HL-60 (cell line): ENCODE data around the gene CD93.

ENCODE experiments used
- DNase-seq, 2 experiments: peaks; one replicate each; pipeline ENCODE4 v3.0.0-alpha.2; 2010 to 2020; ENCODE audit warnings: low read depth in 1 of 2, low spot score in 1 of 2
- H3K27ac ChIP-seq: fragments of 250-450 bp; sonication (Bioruptor Pico); replicated peaks from 2 replicates; pipeline ENCODE4 v1.5.1; 2020; ENCODE audit warnings: mild to moderate bottlenecking, moderate library complexity
- H3K27me3 ChIP-seq: fragments of 250-450 bp; sonication (Bioruptor Pico); 2 replicates; pipeline ENCODE4 v1.5.1; 2021; ENCODE audit warnings: mild to moderate bottlenecking, moderate library complexity; ENCODE audit not compliant: insufficient read depth, poor library complexity, severe bottlenecking
- H3K4me3 ChIP-seq: replicated peaks from 2 replicates; pipeline ENCODE4 v1.5.1; 2011; ENCODE audit warnings: mild to moderate bottlenecking, control low read depth, low read length; ENCODE audit not compliant: insufficient read depth
- GABPA ChIP-seq: IDR thresholded peaks from 2 replicates; pipeline ENCODE4 v1.6.1; 2012; ENCODE audit warnings: low read depth
- POLR2AphosphoS5 ChIP-seq: IDR thresholded peaks from 2 replicates; pipeline ENCODE4 v1.6.1; 2012; ENCODE audit warnings: low read depth
- SPI1 ChIP-seq: IDR thresholded peaks from 2 replicates; pipeline ENCODE4 v1.6.1; 2012; ENCODE audit warnings: low read depth, mild to moderate bottlenecking, borderline replicate concordance
- TF ChIP-seq, protein P1 (sequence below): IDR thresholded peaks from one replicate; pipeline ENCODE4 v1.5.1; 2011; ENCODE audit warnings: low read length, control low read depth, inconsistent platforms; ENCODE audit not compliant: insufficient read depth
- TF ChIP-seq, protein P2 (sequence below): IDR thresholded peaks from 2 replicates; pipeline ENCODE4 v1.6.1; 2012; ENCODE audit warnings: low read depth; ENCODE audit not compliant: insufficient replicate concordance

Gene CD93

GRCh38 chr20:23119456-23120216 lies 33.5 kb upstream of the CD93 start:
- H3K27me3 ChIP-seq: no peaks in the 10 kb centered on the region
- DNase-seq: peak in 1 of 2 experiments; percentile 51
- no peak for TF ChIP-seq GABPA
- TF ChIP-seq, protein P1, sequence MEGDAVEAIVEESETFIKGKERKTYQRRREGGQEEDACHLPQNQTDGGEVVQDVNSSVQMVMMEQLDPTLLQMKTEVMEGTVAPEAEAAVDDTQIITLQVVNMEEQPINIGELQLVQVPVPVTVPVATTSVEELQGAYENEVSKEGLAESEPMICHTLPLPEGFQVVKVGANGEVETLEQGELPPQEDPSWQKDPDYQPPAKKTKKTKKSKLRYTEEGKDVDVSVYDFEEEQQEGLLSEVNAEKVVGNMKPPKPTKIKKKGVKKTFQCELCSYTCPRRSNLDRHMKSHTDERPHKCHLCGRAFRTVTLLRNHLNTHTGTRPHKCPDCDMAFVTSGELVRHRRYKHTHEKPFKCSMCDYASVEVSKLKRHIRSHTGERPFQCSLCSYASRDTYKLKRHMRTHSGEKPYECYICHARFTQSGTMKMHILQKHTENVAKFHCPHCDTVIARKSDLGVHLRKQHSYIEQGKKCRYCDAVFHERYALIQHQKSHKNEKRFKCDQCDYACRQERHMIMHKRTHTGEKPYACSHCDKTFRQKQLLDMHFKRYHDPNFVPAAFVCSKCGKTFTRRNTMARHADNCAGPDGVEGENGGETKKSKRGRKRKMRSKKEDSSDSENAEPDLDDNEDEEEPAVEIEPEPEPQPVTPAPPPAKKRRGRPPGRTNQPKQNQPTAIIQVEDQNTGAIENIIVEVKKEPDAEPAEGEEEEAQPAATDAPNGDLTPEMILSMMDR: no peak
- peak overlapping the region; percentile 39 for H3K27ac ChIP-seq
- no peak overlapping the region for H3K4me3 ChIP-seq

DNA sequence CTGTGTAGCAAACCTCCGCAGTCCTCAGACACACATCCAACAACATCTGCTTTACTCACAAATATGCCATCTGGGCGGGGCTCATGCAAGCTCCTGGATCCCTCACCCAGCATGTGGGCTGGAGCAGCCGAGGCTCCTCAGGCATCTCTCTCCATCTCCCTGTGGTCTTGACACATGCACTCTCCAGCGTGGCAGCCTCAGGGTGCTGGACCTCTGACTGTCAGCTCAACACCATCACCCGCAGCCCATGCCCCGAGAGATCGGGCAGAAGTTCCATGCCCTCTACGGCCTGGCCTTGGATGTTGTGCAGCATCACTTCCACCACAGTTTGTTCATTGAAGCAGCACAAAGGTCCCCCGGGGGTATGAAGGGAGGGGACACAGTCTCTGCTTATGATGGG lies 32.6 kb upstream of the CD93 start:
- Histone ChIP-seq H3K27ac (no peak overlapping the region), H3K27me3 (no peaks in the 10 kb centered on the region), H3K4me3 (no peak overlapping the region)
- TF ChIP-seq GABPA: no peak
- DNase-seq: no peak

- no peak for DNase-seq
- Histone ChIP-seq H3K27me3 (no peaks in the 10 kb centered on the region), H3K27ac (no peak overlapping the region), H3K4me3 (no peak overlapping the region)
- TF ChIP-seq POLR2AphosphoS5 (no peak), SPI1 (no peak), GABPA (no peak)
- TF ChIP-seq, protein P1: no peak
- TF ChIP-seq, protein P2, sequence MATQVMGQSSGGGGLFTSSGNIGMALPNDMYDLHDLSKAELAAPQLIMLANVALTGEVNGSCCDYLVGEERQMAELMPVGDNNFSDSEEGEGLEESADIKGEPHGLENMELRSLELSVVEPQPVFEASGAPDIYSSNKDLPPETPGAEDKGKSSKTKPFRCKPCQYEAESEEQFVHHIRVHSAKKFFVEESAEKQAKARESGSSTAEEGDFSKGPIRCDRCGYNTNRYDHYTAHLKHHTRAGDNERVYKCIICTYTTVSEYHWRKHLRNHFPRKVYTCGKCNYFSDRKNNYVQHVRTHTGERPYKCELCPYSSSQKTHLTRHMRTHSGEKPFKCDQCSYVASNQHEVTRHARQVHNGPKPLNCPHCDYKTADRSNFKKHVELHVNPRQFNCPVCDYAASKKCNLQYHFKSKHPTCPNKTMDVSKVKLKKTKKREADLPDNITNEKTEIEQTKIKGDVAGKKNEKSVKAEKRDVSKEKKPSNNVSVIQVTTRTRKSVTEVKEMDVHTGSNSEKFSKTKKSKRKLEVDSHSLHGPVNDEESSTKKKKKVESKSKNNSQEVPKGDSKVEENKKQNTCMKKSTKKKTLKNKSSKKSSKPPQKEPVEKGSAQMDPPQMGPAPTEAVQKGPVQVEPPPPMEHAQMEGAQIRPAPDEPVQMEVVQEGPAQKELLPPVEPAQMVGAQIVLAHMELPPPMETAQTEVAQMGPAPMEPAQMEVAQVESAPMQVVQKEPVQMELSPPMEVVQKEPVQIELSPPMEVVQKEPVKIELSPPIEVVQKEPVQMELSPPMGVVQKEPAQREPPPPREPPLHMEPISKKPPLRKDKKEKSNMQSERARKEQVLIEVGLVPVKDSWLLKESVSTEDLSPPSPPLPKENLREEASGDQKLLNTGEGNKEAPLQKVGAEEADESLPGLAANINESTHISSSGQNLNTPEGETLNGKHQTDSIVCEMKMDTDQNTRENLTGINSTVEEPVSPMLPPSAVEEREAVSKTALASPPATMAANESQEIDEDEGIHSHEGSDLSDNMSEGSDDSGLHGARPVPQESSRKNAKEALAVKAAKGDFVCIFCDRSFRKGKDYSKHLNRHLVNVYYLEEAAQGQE: no peak
Observed at GRCh38 chr20:23118144-23118543, 32.0 kb upstream of the CD93 start.

DNA sequence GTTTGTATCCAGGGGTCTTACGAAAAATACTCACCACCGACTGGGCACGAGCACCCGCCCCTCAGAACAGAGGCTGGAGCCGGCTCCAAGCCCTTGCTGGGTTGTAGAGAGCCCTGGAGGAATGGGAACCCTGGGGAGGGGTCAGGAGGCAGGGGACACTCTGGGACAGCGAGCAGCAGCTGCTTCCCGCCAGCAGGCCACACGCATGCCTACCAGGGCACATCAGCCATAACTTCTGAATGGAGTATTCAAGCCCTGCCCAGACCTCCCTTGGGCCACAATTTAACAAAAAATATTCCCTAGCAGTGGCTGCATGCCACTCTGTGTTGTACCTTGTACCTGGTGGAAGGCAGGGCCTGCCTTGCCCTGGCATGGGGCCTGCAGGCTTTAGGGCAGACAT lies 31.6 kb upstream of the CD93 start:
- H3K27me3 ChIP-seq: no peaks in the 10 kb centered on the region
- no peak for DNase-seq
- no peak overlapping the region for H3K4me3 ChIP-seq
- no peak overlapping the region for H3K27ac ChIP-seq
- TF ChIP-seq, protein P2: no peak
- TF ChIP-seq GABPA (no peak), POLR2AphosphoS5 (no peak), SPI1 (no peak)
- TF ChIP-seq, protein P1: no peak
